Measurements from ENCODE around the gene DDAH1. TPM values are rescaled to one million over a fixed set of nuclear protein-coding genes. Genes with fewer than 3 reads are reported as not detected.
"Not testable (repeated sequence)": the region's sequence is repeated elsewhere in the genome, so short reads cannot be mapped to it uniquely, and the experiment has no call there.

Gene DDAH1
- 115 TPM for polyA plus RNA-seq
- long read RNA-seq, donor 1, transcript DDAH1-201 (6 exons, 3,920 nt): major isoform, 14 of 14 reads
- long read RNA-seq, donor 1, partial matches to known transcripts: 0 of 14 reads
- long read RNA-seq, donor 1, other reads (novel, unspliced or antisense): 0 of 14 reads
- long read RNA-seq, donor 2, transcript DDAH1-201 (6 exons, 3,920 nt): major isoform, 37 of 38 reads
- long read RNA-seq, donor 2, partial matches to known transcripts: 0 of 38 reads
- long read RNA-seq, donor 2, other reads (novel, unspliced or antisense): 0 of 38 reads
- long read RNA-seq, donor 3: 0 reads
- long read RNA-seq, donor 4, partial matches to known transcripts: 29 of 33 reads
- long read RNA-seq, donor 4, other reads (novel, unspliced or antisense): 0 of 33 reads
- long read RNA-seq, donor 5, transcript DDAH1-201 (6 exons, 3,920 nt): major isoform, 12 of 13 reads
- long read RNA-seq, donor 5, partial matches to known transcripts: 0 of 13 reads
- long read RNA-seq, donor 5, other reads (novel, unspliced or antisense): 0 of 13 reads
- long read RNA-seq, donor 6, transcript DDAH1-201 (6 exons, 3,920 nt): major isoform, 40 of 41 reads
- long read RNA-seq, donor 6, partial matches to known transcripts: 0 of 41 reads
- long read RNA-seq, donor 6, other reads (novel, unspliced or antisense): 0 of 41 reads
- long read RNA-seq, donor 7, transcript DDAH1-201 (6 exons, 3,920 nt): major isoform, 14 of 14 reads
- long read RNA-seq, donor 7, partial matches to known transcripts: 0 of 14 reads
- long read RNA-seq, donor 7, other reads (novel, unspliced or antisense): 0 of 14 reads
- long read RNA-seq, donor 8, transcript DDAH1-201 (6 exons, 3,920 nt): major isoform, 44 of 75 reads
- long read RNA-seq, donor 8, partial matches to known transcripts: 30 of 75 reads
- long read RNA-seq, donor 8, other reads (novel, unspliced or antisense): 0 of 75 reads
- long read RNA-seq, donor 9, transcript DDAH1-201 (6 exons, 3,920 nt): major isoform, 25 of 27 reads
- long read RNA-seq, donor 9, partial matches to known transcripts: 0 of 27 reads
- long read RNA-seq, donor 9, other reads (novel, unspliced or antisense): 0 of 27 reads
- long read RNA-seq, donor 10, transcript DDAH1-201 (6 exons, 3,920 nt): major isoform, 46 of 204 reads
- long read RNA-seq, donor 10, partial matches to known transcripts: 124 of 204 reads
- long read RNA-seq, donor 10, other reads (novel, unspliced or antisense): 33 of 204 reads
- long read RNA-seq, donor 11, transcript DDAH1-201 (6 exons, 3,920 nt): major isoform, 32 of 32 reads
- long read RNA-seq, donor 11, partial matches to known transcripts: 0 of 32 reads
- long read RNA-seq, donor 11, other reads (novel, unspliced or antisense): 0 of 32 reads

GRCh38 chr1:85465099-85465785 is at the start of gene DDAH1:
DDAH1 (minus strand) TSS chr1:85465159; CDS start chr1:85465045, 114 bp downstream.
- 40% methylated on average over 1 of the region's 56 CpGs for WGBS (ENCODE audit: insufficient coverage, low lambda C conversion rate)
- no peaks in the 10 kb centered on the region for H3K36me3 ChIP-seq (ENCODE audit: control insufficient read depth, insufficient read depth, low read length)
- peak within 1 kb of the TSS; percentile 81 for H3K4me3 ChIP-seq (ENCODE audit: low read length)
- no peaks in the 10 kb centered on the region for H3K27me3 ChIP-seq (ENCODE audit: control insufficient read depth, insufficient read depth, low read length)
- peak within 1 kb of the TSS; percentile 87 for H3K27ac ChIP-seq (ENCODE audit: low read length)
- H3K9me3 ChIP-seq (ENCODE audit: control insufficient read depth, low read depth, low read length): no peaks in the 10 kb centered on the region
- DNase-seq: peak; percentile 63 to 88
- peaks cover 27% of the 10 kb centered on the region for H3K4me1 ChIP-seq (ENCODE audit: control insufficient read depth, insufficient read depth, low read length)

- H3K4me3 ChIP-seq (ENCODE audit: low read length); H3K27ac ChIP-seq (ENCODE audit: low read length); H3K4me1 ChIP-seq (ENCODE audit: control insufficient read depth, insufficient read depth, low read length); DNase-seq; H3K27me3 ChIP-seq (ENCODE audit: control insufficient read depth, insufficient read depth, low read length); H3K9me3 ChIP-seq (ENCODE audit: control insufficient read depth, low read depth, low read length); H3K36me3 ChIP-seq (ENCODE audit: control insufficient read depth, insufficient read depth, low read length): not testable (repeated sequence)
- no CpG with 5 or more reads among the region's 4 CpGs for WGBS (ENCODE audit: insufficient coverage, low lambda C conversion rate)
These were observed 49.0 kb upstream of the DDAH1 start for GRCh38 chr1:85513998-85514397.

GRCh38 chr1:85504417-85504816 is 39.5 kb upstream of the DDAH1 start:
- no CpG with 5 or more reads among the region's 1 CpG for WGBS (ENCODE audit: insufficient coverage, low lambda C conversion rate)
- peaks cover 3% of the 10 kb centered on the region for H3K9me3 ChIP-seq (ENCODE audit: control insufficient read depth, low read depth, low read length)
- no peaks in the 10 kb centered on the region for H3K36me3 ChIP-seq (ENCODE audit: control insufficient read depth, insufficient read depth, low read length)

GRCh38 chr1:85502625-85503083 is 37.7 kb upstream of the DDAH1 start:
- Histone ChIP-seq H3K4me3 (ENCODE audit: low read length) (no peak overlapping the region), H3K27me3 (ENCODE audit: control insufficient read depth, insufficient read depth, low read length) (no peaks in the 10 kb centered on the region), H3K9me3 (ENCODE audit: control insufficient read depth, low read depth, low read length) (peaks cover 3% of the 10 kb centered on the region), H3K36me3 (ENCODE audit: control insufficient read depth, insufficient read depth, low read length) (no peaks in the 10 kb centered on the region), H3K4me1 (ENCODE audit: control insufficient read depth, insufficient read depth, low read length) (peaks cover 14% of the 10 kb centered on the region), H3K27ac (ENCODE audit: low read length) (peak overlapping the region; percentile 36)
- peak; percentile 58 to 69 for DNase-seq
- no CpG with 5 or more reads among the region's 3 CpGs for WGBS (ENCODE audit: insufficient coverage, low lambda C conversion rate)

More at GRCh38 chr1:85504417-85504816, 39.5 kb upstream of the DDAH1 start:
- DNase-seq: no peak
- no peaks in the 10 kb centered on the region for H3K27me3 ChIP-seq (ENCODE audit: control insufficient read depth, insufficient read depth, low read length)
- no peak overlapping the region for H3K27ac ChIP-seq (ENCODE audit: low read length)
- H3K4me3 ChIP-seq (ENCODE audit: low read length): no peak overlapping the region
- peaks cover 14% of the 10 kb centered on the region for H3K4me1 ChIP-seq (ENCODE audit: control insufficient read depth, insufficient read depth, low read length)

- Histone ChIP-seq H3K4me3 (ENCODE audit: low read length) (no peak overlapping the region), H3K27ac (ENCODE audit: low read length) (peak overlapping the region; percentile 36), H3K27me3 (ENCODE audit: control insufficient read depth, insufficient read depth, low read length) (no peaks in the 10 kb centered on the region), H3K36me3 (ENCODE audit: control insufficient read depth, insufficient read depth, low read length) (no peaks in the 10 kb centered on the region), H3K9me3 (ENCODE audit: control insufficient read depth, low read depth, low read length) (peaks cover 3% of the 10 kb centered on the region), H3K4me1 (ENCODE audit: control insufficient read depth, insufficient read depth, low read length) (peaks cover 14% of the 10 kb centered on the region)
- peak in 1 of 2 donors; percentile 46 for DNase-seq
- WGBS (ENCODE audit: insufficient coverage, low lambda C conversion rate): no CpG with 5 or more reads among the region's 4 CpGs
These were observed 37.2 kb upstream of the DDAH1 start for GRCh38 chr1:85502171-85502570.

GRCh38 chr1:85501355-85501898 is 36.5 kb upstream of the DDAH1 start:
- Histone ChIP-seq H3K4me3 (ENCODE audit: low read length) (no peak overlapping the region), H3K4me1 (ENCODE audit: control insufficient read depth, insufficient read depth, low read length) (peaks cover 14% of the 10 kb centered on the region), H3K27ac (ENCODE audit: low read length) (peak overlapping the region; percentile 2), H3K36me3 (ENCODE audit: control insufficient read depth, insufficient read depth, low read length) (no peaks in the 10 kb centered on the region), H3K9me3 (ENCODE audit: control insufficient read depth, low read depth, low read length) (peaks cover 3% of the 10 kb centered on the region), H3K27me3 (ENCODE audit: control insufficient read depth, insufficient read depth, low read length) (no peaks in the 10 kb centered on the region)
- no CpG with 5 or more reads among the region's 2 CpGs for WGBS (ENCODE audit: insufficient coverage, low lambda C conversion rate)
- DNase-seq: peak; percentile 32 to 69

- no CpG with 5 or more reads among the region's 2 CpGs for WGBS (ENCODE audit: insufficient coverage, low lambda C conversion rate)
- Histone ChIP-seq H3K4me3 (ENCODE audit: low read length) (no peak overlapping the region), H3K27ac (ENCODE audit: low read length) (no peak overlapping the region), H3K9me3 (ENCODE audit: control insufficient read depth, low read depth, low read length) (peaks cover 3% of the 10 kb centered on the region), H3K4me1 (ENCODE audit: control insufficient read depth, insufficient read depth, low read length) (peaks cover 24% of the 10 kb centered on the region), H3K36me3 (ENCODE audit: control insufficient read depth, insufficient read depth, low read length) (no peaks in the 10 kb centered on the region), H3K27me3 (ENCODE audit: control insufficient read depth, insufficient read depth, low read length) (no peaks in the 10 kb centered on the region)
- DNase-seq: no peak
These were observed 32.1 kb upstream of the DDAH1 start for GRCh38 chr1:85496941-85497582.

GRCh38 chr1:85495556-85495955 is 30.6 kb upstream of the DDAH1 start:
- DNase-seq: peak; percentile 12 to 24

GRCh38 chr1:85494904-85495266 is 29.9 kb upstream of the DDAH1 start:
- WGBS (ENCODE audit: insufficient coverage, low lambda C conversion rate): no CpG with 5 or more reads among the region's 2 CpGs

More at GRCh38 chr1:85495556-85495955, 30.6 kb upstream of the DDAH1 start:
- Histone ChIP-seq H3K27me3 (ENCODE audit: control insufficient read depth, insufficient read depth, low read length) (no peaks in the 10 kb centered on the region), H3K27ac (ENCODE audit: low read length) (peak overlapping the region; percentile 77), H3K9me3 (ENCODE audit: control insufficient read depth, low read depth, low read length) (no peaks in the 10 kb centered on the region), H3K4me1 (ENCODE audit: control insufficient read depth, insufficient read depth, low read length) (peaks cover 17% of the 10 kb centered on the region), H3K4me3 (ENCODE audit: low read length) (no peak overlapping the region), H3K36me3 (ENCODE audit: control insufficient read depth, insufficient read depth, low read length) (no peaks in the 10 kb centered on the region)
- WGBS (ENCODE audit: insufficient coverage, low lambda C conversion rate): 63% methylated on average over 3 of the region's 6 CpGs

More at GRCh38 chr1:85494904-85495266, 29.9 kb upstream of the DDAH1 start:
- Histone ChIP-seq H3K4me1 (ENCODE audit: control insufficient read depth, insufficient read depth, low read length) (peaks cover 17% of the 10 kb centered on the region), H3K27me3 (ENCODE audit: control insufficient read depth, insufficient read depth, low read length) (no peaks in the 10 kb centered on the region), H3K9me3 (ENCODE audit: control insufficient read depth, low read depth, low read length) (no peaks in the 10 kb centered on the region), H3K27ac (ENCODE audit: low read length) (peak overlapping the region; percentile 77), H3K4me3 (ENCODE audit: low read length) (no peak overlapping the region), H3K36me3 (ENCODE audit: control insufficient read depth, insufficient read depth, low read length) (no peaks in the 10 kb centered on the region)
- DNase-seq: no peak

All from large intestine (tissue), 12 donors.